CD4-positive, alpha-beta T cell treated with Interleukin-21 for 1 hour (primary cell): ENCODE data around the gene NKX1-1.

Experiments used
- DNase-seq: peaks from one replicate; pipeline ENCODE4 v3.0.0-alpha.2; 2020

NKX1-1 gene

DNA sequence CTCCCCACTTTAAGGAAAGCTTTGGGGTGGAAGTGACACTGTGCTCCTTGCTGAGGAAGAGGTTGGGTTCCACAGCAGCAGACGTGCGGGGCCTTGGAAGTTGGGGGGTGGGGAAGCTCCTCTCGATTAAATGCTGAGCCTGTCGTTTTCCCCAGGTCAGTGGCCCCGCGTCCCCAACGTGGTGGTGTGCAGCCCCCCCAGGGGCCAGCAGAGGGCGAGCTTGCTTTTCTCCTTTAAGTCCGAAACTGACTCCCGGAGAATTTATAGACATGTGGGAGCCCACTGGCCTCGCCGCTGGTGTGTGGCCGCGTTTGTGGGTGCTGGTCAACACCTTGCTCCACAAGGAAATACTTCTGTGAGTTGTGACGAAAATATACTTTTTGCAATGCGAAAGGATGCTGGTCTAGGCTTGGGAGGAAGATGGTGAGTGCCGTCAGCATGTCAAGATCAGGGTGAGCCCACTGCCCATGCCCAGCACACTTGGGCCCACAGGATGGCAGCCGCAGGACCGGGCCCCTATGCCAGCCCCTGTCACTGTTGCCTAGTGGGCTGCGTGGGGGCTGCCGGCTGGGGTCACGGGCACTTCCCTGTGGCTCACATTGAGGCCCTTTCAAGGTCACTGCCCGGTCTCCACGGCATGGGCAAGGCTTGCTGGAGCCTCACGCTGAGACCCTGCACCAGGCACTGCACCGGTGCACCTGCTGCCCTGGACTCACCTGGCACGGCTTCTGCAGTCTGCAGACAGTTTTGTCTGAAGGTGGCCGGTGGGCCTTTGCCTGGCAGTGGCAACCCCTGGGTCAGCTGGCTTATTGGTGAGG is 49.9 kb downstream of the NKX1-1 start:
- peak; percentile 45 for DNase-seq

DNA sequence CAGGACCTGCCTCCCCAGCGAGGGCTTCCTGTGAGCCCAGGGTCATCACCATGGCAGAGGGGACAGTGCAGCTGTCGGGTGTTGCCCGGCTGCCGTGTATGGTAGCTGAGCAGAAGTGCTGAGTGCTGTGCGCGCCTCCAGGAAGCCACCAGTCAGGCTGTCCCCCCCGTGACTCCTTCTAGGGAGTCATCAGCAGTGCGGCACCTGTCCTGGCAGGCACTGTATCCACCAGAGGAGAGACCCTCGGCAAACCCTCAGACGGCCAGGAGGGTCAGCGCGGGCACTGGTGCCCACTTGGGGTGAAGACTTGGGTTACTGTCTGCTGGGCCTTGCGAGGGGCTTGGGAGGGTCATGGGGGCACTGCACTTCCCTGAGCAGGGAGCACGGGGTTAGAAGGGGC is 50.9 kb downstream of the NKX1-1 start:
- no peak for DNase-seq

DNA sequence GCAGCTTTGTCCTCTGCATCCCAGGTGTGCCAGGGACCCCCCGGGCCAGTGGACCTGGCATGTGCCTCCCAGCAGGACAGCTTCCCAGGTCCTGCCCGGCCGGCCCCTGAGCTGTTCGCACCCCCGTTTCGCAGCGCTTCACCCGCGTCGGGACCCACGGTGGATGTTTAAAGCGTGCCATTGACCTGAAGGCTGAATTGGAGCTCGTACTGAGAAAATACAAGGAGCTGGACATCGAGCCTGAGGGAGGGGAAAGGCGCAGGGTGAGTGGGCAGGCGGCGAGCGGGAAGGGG is 51.3 kb downstream of the NKX1-1 start:
- DNase-seq, result no peak

DNA sequence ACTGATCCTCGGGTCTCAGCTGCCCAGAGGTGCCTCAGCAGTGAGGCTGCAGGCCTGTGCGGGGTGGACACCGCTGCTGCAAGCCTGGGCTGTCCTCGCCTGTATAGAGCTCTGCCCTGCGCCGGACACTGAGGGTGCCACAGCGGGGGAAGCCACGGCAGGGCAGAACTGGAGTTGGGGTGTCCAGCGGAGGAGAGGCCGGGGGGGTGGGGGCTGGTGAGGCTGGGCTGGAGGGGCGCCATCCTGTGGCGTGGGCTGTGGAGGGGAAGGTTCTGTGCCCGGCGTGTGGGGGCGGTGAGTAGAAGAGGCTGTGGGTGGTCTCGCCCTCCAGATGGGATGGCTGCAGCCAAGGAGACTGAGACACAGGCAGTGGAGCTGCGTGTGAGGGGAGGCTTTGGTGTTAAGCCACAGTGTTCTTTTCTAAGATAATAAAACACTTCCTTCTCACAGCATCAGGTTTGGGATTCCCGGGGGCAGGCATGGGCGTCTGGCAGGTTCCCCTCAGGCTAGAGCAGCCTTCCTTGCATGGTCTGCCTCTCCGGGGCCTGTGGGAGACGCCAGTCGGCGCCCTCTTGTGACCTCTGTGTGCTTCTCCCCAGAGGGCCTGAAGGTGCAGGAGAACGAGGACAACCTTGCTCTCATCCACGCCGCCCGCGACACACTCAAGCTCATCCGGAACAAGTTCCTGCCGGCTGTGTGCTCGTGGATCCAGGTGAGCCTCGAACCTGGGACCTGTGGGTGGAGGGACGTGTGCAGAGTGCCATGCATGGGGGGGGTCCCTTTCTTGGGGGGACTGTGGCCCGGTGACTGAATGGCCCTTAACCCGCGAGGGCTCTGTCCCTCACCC is 51.9 kb downstream of the NKX1-1 start:
- DNase-seq, result no peak

DNA sequence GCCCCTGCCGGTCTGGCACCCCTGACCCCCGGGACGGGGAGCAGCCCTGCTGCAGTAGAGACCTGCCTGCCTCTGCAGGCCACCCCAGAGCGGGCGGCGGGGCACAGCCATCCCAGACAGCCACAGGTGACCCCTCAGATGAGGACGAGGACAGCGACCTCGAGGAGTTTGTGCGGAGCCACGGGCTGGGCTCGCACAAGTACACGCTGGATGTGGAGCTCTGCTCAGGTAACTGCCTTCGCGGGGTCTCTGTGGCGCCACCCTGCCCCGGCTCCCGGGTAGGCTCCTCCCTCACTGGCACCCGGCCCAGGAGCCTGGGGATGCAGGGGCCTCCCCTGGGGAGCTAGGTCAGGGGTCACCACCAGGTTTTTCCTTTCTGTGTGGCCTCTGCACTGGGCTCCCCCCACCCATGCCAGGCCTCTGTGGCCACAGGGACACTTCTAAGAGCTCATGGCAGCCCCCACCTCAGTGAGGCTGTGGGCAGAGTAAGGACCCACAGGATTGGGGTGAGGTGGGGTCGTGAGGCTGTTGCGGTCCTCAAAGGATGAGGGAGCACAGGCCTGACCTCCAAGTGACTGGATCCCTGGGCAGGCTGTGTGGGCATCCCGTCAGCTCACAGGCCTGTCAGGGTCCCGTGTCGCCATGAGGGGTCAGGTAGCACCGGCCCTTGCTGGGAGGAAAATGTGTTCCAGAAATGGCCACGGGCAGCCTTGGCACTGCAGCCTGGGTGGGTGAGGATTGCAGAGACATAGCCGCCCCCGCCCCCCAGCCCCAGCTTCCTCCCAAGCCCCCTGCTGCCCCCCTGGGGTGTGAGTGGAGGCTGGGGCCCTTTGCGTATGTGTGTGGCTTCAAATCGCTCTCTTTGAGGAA is 52.8 kb downstream of the NKX1-1 start:
- DNase-seq, result no peak
